ENCODE measurements around the gene DENND2A.

GRCh38 chr7:140559410-140559809, 81.2 kb downstream of the DENND2A start:
- TF ChIP-seq CTCF (conservative IDR thresholded peaks at IDR 0.05 in 1 of 2, IDR thresholded peaks at IDR 0.05 in 1 of 2; ENCODE audit: low read depth in 1 of 2, low read length in 2 of 2), result no peak
- TF ChIP-seq EZH2 (IDR thresholded peaks at IDR 0.05; ENCODE audit: low read length, missing control alignments), result no peak

Data from fibroblast of lung (primary cell).